Fibroblast of skin of scalp (primary cell): ENCODE data around the gene PAXX.

ENCODE experiments used
- DNase-seq: peaks from one replicate; pipeline ENCODE4 v3.0.0-alpha.2; 2013

Gene PAXX

GRCh38 chr9:137034039-137034708 is 42.0 kb downstream of the PAXX start:
- DNase-seq = no peak

- peak; percentile 70 for DNase-seq
Measured at GRCh38 chr9:137034709-137035506, 42.7 kb downstream of the PAXX start.

- DNase-seq = no peak
Measured at GRCh38 chr9:137035507-137035834, 43.2 kb downstream of the PAXX start.

- no peak for DNase-seq
Measured at GRCh38 chr9:137035937-137036336, 43.7 kb downstream of the PAXX start.

- DNase-seq = no peak
Measured at GRCh38 chr9:137037035-137037434, 44.8 kb downstream of the PAXX start.

- DNase-seq = no peak
Measured at GRCh38 chr9:137037483-137037882, 45.3 kb downstream of the PAXX start.

GRCh38 chr9:137038916-137039315 is 46.7 kb downstream of the PAXX start:
- no peak for DNase-seq

GRCh38 chr9:137039611-137040366 is 47.6 kb downstream of the PAXX start:
- no peak for DNase-seq

- no peak for DNase-seq
Measured at GRCh38 chr9:137040568-137040967, 48.3 kb downstream of the PAXX start.

- no peak for DNase-seq
Measured at GRCh38 chr9:137041124-137041523, 48.9 kb downstream of the PAXX start.

GRCh38 chr9:137042751-137043727 is 50.8 kb downstream of the PAXX start:
- DNase-seq = no peak
